Fibroblast of lung (primary cell): ENCODE results near the gene DYSF.

Experiments
- EZH2 ChIP-seq: IDR thresholded peaks from 2 replicates; pipeline ENCODE4 v1.5.1; 2012; ENCODE audit warnings: low read length, control low read depth, mild to moderate bottlenecking; ENCODE audit errors: missing control alignments
- TF ChIP-seq, protein P1 (sequence below), 2 donors: IDR thresholded peaks in 1 of 2; conservative IDR thresholded peaks in 1 of 2; 1 replicate in 1 of 2; 2 replicates in 1 of 2; pipeline ENCODE4 v1.5.1; 2011 to 2012; ENCODE audit warnings: low read length in 2 of 2, control low read depth in 1 of 2, inconsistent platforms in 1 of 2, low read depth in 1 of 2, mild to moderate bottlenecking in 1 of 2

DNA sequence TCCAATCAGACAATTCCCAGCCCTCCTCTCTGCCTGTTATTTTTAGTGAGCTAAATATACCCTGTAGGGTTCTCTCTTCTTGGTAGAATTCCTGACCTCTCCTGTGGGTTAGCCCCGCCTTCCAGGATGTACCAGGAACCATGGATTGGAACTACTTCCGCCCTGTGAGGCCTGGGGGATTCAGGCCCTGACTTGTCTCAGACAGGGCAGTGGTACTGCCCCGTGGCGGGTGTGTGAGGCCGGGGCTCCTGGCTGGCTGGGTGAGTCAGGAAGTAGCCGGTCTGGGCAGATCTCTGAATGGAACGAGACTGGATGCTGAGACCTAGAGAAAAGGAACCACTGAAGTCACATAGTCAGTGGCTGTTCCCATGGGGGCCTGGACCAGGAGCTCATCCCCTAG is 50.5 kb downstream of the DYSF start:
- TF ChIP-seq, protein P1, sequence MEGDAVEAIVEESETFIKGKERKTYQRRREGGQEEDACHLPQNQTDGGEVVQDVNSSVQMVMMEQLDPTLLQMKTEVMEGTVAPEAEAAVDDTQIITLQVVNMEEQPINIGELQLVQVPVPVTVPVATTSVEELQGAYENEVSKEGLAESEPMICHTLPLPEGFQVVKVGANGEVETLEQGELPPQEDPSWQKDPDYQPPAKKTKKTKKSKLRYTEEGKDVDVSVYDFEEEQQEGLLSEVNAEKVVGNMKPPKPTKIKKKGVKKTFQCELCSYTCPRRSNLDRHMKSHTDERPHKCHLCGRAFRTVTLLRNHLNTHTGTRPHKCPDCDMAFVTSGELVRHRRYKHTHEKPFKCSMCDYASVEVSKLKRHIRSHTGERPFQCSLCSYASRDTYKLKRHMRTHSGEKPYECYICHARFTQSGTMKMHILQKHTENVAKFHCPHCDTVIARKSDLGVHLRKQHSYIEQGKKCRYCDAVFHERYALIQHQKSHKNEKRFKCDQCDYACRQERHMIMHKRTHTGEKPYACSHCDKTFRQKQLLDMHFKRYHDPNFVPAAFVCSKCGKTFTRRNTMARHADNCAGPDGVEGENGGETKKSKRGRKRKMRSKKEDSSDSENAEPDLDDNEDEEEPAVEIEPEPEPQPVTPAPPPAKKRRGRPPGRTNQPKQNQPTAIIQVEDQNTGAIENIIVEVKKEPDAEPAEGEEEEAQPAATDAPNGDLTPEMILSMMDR (conservative IDR thresholded peaks at IDR 0.05 in 1 of 2, IDR thresholded peaks at IDR 0.05 in 1 of 2; ENCODE audit: low read depth in 1 of 2, low read length in 2 of 2) = no peak
- no peak for TF ChIP-seq EZH2
